ENCODE measurements around the gene FGF1.

FGF1 gene

DNA sequence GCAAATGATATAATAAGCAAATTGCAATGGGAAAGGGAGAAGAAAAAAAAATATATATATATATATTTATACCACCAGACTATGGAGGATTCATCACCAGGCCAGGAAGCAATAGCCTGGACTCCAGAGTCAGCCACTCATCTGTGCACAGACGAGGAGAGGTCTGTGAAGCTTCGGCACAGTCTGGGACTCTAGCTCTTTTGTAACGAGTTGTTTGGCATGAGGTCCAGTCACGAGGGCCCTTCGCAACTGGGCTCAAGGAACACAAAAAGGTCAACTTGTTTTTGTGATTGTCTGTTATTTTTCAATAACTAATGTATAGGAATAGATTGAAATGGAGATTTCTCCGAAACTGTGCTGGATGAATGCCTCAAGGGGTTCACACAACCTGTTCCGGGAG, 14.7 kb upstream of the FGF1 start:
- no peaks in the 10 kb centered on the region for H3K36me3 ChIP-seq (ENCODE audit: control insufficient read depth, insufficient read depth, low read length)

DNA sequence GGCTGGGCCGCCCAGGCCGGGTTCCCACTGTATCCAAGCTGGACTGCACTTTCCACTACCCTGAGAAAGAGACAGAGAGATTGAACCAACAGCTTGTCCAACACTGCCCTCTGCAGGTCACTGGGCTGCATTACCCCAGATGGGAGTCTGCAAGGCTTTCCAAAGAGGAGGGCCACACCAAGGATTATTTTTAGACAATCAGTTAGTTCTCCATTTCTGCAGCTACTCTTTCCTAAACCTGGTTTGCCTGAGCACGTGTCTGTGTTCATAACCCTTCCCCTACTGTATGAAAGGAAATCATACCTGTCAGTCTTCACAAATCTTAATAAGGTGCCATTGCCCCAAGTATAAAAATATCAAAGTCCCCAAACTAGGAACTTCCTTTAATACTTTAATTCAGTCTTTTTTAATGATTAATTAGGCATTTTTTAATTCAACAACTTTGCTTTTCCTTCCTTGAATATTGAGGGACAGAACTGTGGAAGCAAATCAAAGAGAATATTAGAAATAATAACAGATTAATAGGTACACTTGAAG, 13.4 kb upstream of the FGF1 start:
- H3K27me3 ChIP-seq (replicated peaks; ENCODE audit: control insufficient read depth, insufficient read depth, low read length), result no peaks in the 10 kb centered on the region; the same call in 1 of the 2 replicates
- TF ChIP-seq, protein P1, sequence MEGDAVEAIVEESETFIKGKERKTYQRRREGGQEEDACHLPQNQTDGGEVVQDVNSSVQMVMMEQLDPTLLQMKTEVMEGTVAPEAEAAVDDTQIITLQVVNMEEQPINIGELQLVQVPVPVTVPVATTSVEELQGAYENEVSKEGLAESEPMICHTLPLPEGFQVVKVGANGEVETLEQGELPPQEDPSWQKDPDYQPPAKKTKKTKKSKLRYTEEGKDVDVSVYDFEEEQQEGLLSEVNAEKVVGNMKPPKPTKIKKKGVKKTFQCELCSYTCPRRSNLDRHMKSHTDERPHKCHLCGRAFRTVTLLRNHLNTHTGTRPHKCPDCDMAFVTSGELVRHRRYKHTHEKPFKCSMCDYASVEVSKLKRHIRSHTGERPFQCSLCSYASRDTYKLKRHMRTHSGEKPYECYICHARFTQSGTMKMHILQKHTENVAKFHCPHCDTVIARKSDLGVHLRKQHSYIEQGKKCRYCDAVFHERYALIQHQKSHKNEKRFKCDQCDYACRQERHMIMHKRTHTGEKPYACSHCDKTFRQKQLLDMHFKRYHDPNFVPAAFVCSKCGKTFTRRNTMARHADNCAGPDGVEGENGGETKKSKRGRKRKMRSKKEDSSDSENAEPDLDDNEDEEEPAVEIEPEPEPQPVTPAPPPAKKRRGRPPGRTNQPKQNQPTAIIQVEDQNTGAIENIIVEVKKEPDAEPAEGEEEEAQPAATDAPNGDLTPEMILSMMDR (IDR thresholded peaks at IDR 0.05; ENCODE audit: insufficient read depth, low read length, poor library complexity, severe bottlenecking), result peak; percentile 95
- H3K36me3 ChIP-seq (ENCODE audit: control insufficient read depth, insufficient read depth, low read length), result no peaks in the 10 kb centered on the region
- peak; percentile 11 for DNase-seq (ENCODE audit: extremely low read depth, insufficient read length)
- H3K4me3 ChIP-seq (replicated peaks; ENCODE audit: low read depth, low read length), result no peak overlapping the region

More for the DNA sequence above, 14.7 kb upstream of the FGF1 start:
- no peaks in the 10 kb centered on the region; the same call in 1 of the 2 replicates for H3K27me3 ChIP-seq (replicated peaks; ENCODE audit: control insufficient read depth, insufficient read depth, low read length)
- no peak overlapping the region for H3K4me3 ChIP-seq (replicated peaks; ENCODE audit: low read depth, low read length)
- TF ChIP-seq, protein P1 (IDR thresholded peaks at IDR 0.05; ENCODE audit: insufficient read depth, low read length, poor library complexity, severe bottlenecking), result no peak
- DNase-seq (ENCODE audit: extremely low read depth, insufficient read length), result no peak

DNA sequence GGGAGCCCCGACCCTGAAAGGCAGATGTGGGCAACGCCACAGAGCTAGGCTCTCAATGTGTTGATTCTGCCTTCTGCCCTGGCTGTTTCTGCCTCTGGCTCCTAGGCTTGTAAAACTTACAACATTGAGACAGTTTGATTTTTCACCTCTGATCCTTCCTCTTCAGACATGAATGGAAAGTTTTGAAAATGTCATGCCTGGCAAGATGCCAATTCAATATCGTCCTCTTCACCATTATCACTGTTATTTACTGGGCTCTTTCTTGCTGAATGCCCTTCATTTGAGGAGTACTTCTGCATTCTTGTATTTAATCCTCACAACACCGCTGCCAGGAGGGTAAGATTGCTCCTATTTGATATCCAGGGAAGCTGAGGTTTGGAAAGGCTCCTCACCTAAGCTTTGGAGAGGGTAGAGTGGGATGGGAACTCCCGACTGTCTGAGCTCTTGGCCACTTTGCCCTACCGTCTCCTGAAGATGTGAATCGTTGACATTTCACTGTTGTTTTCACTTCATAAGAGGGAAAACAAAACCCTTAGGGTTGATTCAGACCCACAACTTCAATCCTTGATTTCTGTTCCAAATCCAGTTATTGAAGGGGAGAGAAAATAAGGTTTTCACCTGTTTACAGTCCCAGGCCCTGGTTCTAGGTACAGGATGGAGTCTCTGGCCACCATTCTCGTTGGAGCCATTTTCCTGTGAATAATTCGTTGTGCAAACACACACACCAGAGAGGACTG, 12.7 kb upstream of the FGF1 start:
- Histone ChIP-seq H3K27me3 (replicated peaks; ENCODE audit: control insufficient read depth, insufficient read depth, low read length) (no peaks in the 10 kb centered on the region; the same call in 1 of the 2 replicates), H3K4me3 (replicated peaks; ENCODE audit: low read depth, low read length) (no peak overlapping the region), H3K36me3 (ENCODE audit: control insufficient read depth, insufficient read depth, low read length) (no peaks in the 10 kb centered on the region)
- TF ChIP-seq, protein P1 (IDR thresholded peaks at IDR 0.05; ENCODE audit: insufficient read depth, low read length, poor library complexity, severe bottlenecking), result no peak
- no peak for DNase-seq (ENCODE audit: extremely low read depth, insufficient read length)

DNA sequence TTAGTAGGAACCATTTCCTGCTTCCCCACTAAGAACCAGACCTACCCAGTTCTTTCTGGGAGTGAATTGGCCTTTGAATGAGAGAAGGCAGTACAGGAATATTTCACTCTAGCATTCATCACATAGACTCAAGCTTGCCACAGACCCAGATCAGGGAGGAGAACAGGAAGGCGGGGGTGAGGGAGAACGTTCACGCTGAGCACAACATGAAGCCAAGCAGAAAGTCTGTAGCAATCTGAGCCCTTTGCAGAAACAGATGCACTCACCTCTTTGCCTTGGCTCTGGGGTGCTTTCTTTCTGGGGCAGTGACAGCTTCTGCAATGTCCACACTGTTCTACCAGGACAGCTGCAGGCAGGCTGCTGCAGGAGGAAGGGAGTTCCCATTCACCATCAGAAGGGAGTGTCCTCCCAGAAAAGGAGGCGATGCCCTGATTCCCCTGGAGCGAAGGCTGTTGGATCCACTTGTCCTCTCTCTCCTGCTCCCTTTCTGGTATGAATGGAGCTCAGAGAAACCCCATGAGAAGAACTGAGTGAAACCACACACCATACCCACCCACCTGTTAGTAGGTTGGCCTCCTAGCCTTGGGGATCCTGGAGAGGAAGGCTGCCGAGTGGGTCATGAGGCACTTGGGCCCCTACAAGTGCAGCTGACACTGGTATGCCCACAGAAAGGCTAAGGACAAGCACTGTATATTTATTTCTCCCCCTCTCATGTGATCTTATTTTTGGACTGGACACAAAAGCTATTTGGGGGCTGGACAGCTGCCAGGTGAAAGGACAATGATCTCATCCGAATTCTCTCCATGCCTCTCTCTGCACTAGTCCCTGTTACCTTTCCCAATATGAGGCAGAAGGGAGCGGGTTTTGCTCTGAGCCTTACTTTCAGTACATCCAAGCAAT, 11.7 kb upstream of the FGF1 start:
- Histone ChIP-seq H3K36me3 (ENCODE audit: control insufficient read depth, insufficient read depth, low read length) (no peaks in the 10 kb centered on the region), H3K27me3 (replicated peaks; ENCODE audit: control insufficient read depth, insufficient read depth, low read length) (no peaks in the 10 kb centered on the region; the same call in 1 of the 2 replicates), H3K4me3 (replicated peaks; ENCODE audit: low read depth, low read length) (no peak overlapping the region)
- TF ChIP-seq, protein P1 (IDR thresholded peaks at IDR 0.05; ENCODE audit: insufficient read depth, low read length, poor library complexity, severe bottlenecking), result no peak
- DNase-seq (ENCODE audit: extremely low read depth, insufficient read length), result no peak

DNA sequence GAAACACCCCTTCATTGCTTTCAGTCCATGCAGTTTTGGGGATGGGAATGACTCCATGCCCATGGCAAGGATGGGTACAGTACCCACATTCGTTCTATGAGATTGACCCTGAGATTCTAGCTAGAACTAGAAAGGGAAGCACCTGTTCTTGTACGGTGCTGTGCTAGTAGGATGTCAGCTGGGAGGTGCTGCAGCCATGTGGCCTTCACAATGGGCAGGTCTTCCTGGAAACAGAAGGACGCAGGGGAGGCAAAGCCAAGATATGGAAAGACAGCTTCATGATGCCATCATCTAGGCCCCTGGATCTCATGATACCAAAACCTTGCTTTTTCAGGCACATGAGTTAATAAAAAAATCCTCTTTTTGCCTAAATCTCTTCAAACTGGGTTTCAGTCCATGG, 10.5 kb upstream of the FGF1 start:
- no peaks in the 10 kb centered on the region for H3K36me3 ChIP-seq (ENCODE audit: control insufficient read depth, insufficient read depth, low read length)
- no peaks in the 10 kb centered on the region; the same call in 1 of the 2 replicates for H3K27me3 ChIP-seq (replicated peaks; ENCODE audit: control insufficient read depth, insufficient read depth, low read length)
- no peak for DNase-seq (ENCODE audit: extremely low read depth, insufficient read length)
- TF ChIP-seq, protein P1 (IDR thresholded peaks at IDR 0.05; ENCODE audit: insufficient read depth, low read length, poor library complexity, severe bottlenecking), result no peak
- no peak overlapping the region for H3K4me3 ChIP-seq (replicated peaks; ENCODE audit: low read depth, low read length)

Data from GM06990 (cell line).